Endothelial cell of umbilical vein (primary cell): ENCODE measurements around the gene DOCK8.

Experiments
- EZH2 ChIP-seq: IDR thresholded peaks from 2 replicates; pipeline ENCODE4 v1.6.1; 2012; ENCODE audit warnings: borderline replicate concordance, low read depth, mild to moderate bottlenecking, moderate library complexity, low read length, inconsistent platforms; ENCODE audit not compliant: severe bottlenecking
- POLR2A ChIP-seq: IDR thresholded peaks from 2 replicates; pipeline ENCODE4 v1.6.1; 2012; ENCODE audit warnings: low read depth, mild to moderate bottlenecking, control low read depth, low read length
- TF ChIP-seq, protein P1 (sequence below), 2 donors: IDR thresholded peaks; 1 replicate in 1 of 2; 2 replicates in 1 of 2; pipeline ENCODE4 v1.5.1; 2011; ENCODE audit warnings: low read length in 2 of 2, mild to moderate bottlenecking in 2 of 2, moderate library complexity in 2 of 2, control low read depth in 1 of 2, inconsistent platforms in 1 of 2, low read depth in 1 of 2; ENCODE audit not compliant: insufficient read depth in 1 of 2; ENCODE audit errors: extremely low read depth in 1 of 2
- TF ChIP-seq, protein P2 (sequence below): IDR thresholded peaks from 2 replicates; pipeline ENCODE4 v1.6.1; 2011; ENCODE audit not compliant: insufficient read depth, insufficient read length

DNA sequence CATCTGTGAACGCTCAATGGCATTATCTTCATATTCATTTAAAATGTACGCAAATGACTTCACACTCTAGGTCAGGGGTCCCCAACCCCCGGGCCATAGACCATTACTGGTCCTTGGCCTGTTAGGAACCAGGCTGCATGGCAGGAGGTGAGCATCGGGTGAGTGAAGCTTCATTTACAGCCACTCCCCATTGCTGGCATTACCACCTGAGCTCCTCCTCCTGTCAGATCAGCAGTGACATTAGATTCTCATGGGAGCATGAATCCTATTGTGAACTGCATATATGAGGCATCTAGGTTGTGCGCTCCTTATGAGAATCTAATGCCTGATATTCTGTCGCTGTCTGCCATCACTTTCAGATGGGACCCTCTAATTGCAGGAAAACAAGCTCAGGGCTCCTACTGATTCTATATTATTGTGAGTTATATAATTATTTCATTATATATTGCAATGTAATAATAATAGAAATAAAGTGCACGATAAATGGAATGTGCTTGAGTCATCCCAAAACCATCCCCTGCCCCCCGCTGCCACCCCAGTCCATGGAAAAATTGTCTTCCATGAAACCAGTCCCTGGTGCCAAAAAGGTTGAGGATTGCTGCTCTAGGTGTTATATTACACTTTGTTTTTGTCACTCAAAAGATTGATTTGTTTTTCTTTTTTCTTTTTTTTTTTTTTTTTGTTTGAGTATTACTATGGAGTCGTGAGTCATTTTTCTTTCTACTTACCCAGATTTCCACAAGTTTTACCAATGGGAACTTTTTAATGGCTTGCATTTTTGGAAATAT lies 127.2 kb downstream of the DOCK8 start:
- TF ChIP-seq EZH2 = no peak
- TF ChIP-seq, protein P1, sequence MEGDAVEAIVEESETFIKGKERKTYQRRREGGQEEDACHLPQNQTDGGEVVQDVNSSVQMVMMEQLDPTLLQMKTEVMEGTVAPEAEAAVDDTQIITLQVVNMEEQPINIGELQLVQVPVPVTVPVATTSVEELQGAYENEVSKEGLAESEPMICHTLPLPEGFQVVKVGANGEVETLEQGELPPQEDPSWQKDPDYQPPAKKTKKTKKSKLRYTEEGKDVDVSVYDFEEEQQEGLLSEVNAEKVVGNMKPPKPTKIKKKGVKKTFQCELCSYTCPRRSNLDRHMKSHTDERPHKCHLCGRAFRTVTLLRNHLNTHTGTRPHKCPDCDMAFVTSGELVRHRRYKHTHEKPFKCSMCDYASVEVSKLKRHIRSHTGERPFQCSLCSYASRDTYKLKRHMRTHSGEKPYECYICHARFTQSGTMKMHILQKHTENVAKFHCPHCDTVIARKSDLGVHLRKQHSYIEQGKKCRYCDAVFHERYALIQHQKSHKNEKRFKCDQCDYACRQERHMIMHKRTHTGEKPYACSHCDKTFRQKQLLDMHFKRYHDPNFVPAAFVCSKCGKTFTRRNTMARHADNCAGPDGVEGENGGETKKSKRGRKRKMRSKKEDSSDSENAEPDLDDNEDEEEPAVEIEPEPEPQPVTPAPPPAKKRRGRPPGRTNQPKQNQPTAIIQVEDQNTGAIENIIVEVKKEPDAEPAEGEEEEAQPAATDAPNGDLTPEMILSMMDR (IDR thresholded peaks at IDR 0.05; ENCODE audit: extremely low read depth in 1 of 2, insufficient read depth in 1 of 2, low read depth in 1 of 2, low read length in 2 of 2) = no peak
- no peak for TF ChIP-seq POLR2A
- TF ChIP-seq, protein P2, sequence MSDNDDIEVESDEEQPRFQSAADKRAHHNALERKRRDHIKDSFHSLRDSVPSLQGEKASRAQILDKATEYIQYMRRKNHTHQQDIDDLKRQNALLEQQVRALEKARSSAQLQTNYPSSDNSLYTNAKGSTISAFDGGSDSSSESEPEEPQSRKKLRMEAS = no peak
